Parathyroid adenoma (tissue), 2 donors: Measurements from ENCODE around the gene RAI14.

Experiments used
- H2AFZ ChIP-seq: fragments of 300-600 bp; sonication (generic); one replicate; pipeline ENCODE4 v1.7.0; 2017; ENCODE audit warnings: antibody characterized with exemption, mild to moderate bottlenecking
- H3K27ac ChIP-seq: fragments of 300-600 bp; sonication (generic); one replicate; pipeline ENCODE4 v1.7.0; 2017
- H3K27me3 ChIP-seq: fragments of 300-600 bp; sonication (generic); one replicate; pipeline ENCODE4 v1.7.0; 2017; ENCODE audit warnings: low read length; ENCODE audit not compliant: control insufficient read depth, insufficient read depth
- H3K36me3 ChIP-seq: fragments of 300-600 bp; sonication (generic); one replicate; pipeline ENCODE4 v1.7.0; 2017; ENCODE audit warnings: low read length; ENCODE audit not compliant: control insufficient read depth, insufficient read depth
- H3K4me1 ChIP-seq: fragments of 300-600 bp; sonication (generic); one replicate; pipeline ENCODE4 v1.7.0; 2017; ENCODE audit warnings: control low read depth
- H3K4me2 ChIP-seq: fragments of 300-600 bp; sonication (generic); one replicate; pipeline ENCODE4 v1.7.0; 2017; ENCODE audit warnings: low read length
- H3K4me3 ChIP-seq: fragments of 300-600 bp; sonication (generic); one replicate; pipeline ENCODE4 v1.7.0; 2017; ENCODE audit warnings: low read depth, low read length
- H3K79me2 ChIP-seq: fragments of 300-600 bp; sonication (generic); one replicate; pipeline ENCODE4 v1.7.0; 2017; ENCODE audit warnings: control low read depth
- H3K9ac ChIP-seq: fragments of 300-600 bp; sonication (generic); one replicate; pipeline ENCODE4 v1.7.0; 2017; ENCODE audit warnings: mild to moderate bottlenecking
- H3K9me3 ChIP-seq: fragments of 300-600 bp; sonication (generic); one replicate; pipeline ENCODE4 v1.7.0; 2017; ENCODE audit warnings: low read length; ENCODE audit not compliant: control insufficient read depth
- CTCF ChIP-seq: fragments of 300-600 bp; sonication (generic); IDR thresholded peaks from one replicate; pipeline ENCODE4 v1.7.0; 2017; ENCODE audit warnings: antibody characterized with exemption, mild to moderate bottlenecking
- donor health status: primary hyperparathyroidism.

Gene RAI14

GRCh38 chr5:34656001-34656699 lies at the start of gene RAI14:
Gene RAI14 (plus strand): TSS chr5:34656328. CDS start chr5:34686920, 30,592 bp downstream.
- Histone ChIP-seq H3K27me3 (no peaks in the 10 kb centered on the region), H3K36me3 (no peaks in the 10 kb centered on the region), H3K4me1 (peaks cover 4% of the 10 kb centered on the region), H3K9me3 (no peaks in the 10 kb centered on the region), H3K9ac (peak within 1 kb of the TSS; percentile 25), H3K79me2 (no peaks in the 10 kb centered on the region), H3K27ac (peak within 1 kb of the TSS; percentile 78), H3K4me3 (peak within 1 kb of the TSS; percentile 88), H3K4me2 (peak within 1 kb of the TSS; percentile 82), H2AFZ (peak within 1 kb of the TSS; percentile 93)
- TF ChIP-seq CTCF = no peak

DNA sequence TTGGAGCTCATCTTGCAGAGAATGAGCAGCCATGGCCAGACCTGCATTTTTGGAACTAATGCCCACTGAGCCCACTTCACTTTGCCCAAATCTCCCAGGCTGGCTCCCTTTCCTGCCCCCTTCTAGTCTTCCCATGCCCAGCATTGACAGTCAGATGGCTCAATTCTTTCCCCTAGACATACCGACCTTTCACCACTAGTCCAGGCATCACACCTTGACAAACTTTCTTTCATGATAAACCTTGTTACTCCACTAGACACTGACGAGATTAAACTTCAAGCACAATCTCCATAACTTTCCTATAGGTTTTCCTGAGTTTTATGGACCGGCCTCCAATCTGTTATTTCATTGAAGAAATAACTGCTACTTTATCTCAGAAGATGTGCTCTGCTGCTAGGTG lies 47.8 kb upstream of the RAI14 start:
- no peak overlapping the region for H2AFZ ChIP-seq
- no peaks in the 10 kb centered on the region for H3K27me3 ChIP-seq
- TF ChIP-seq CTCF = no peak
- H3K9ac ChIP-seq = no peak overlapping the region
- no peak overlapping the region for H3K4me3 ChIP-seq
- no peaks in the 10 kb centered on the region for H3K4me1 ChIP-seq
- H3K36me3 ChIP-seq = no peaks in the 10 kb centered on the region
- no peaks in the 10 kb centered on the region for H3K79me2 ChIP-seq
- H3K27ac ChIP-seq = no peak overlapping the region
- H3K9me3 ChIP-seq = no peaks in the 10 kb centered on the region
- H3K4me2 ChIP-seq = no peak overlapping the region

DNA sequence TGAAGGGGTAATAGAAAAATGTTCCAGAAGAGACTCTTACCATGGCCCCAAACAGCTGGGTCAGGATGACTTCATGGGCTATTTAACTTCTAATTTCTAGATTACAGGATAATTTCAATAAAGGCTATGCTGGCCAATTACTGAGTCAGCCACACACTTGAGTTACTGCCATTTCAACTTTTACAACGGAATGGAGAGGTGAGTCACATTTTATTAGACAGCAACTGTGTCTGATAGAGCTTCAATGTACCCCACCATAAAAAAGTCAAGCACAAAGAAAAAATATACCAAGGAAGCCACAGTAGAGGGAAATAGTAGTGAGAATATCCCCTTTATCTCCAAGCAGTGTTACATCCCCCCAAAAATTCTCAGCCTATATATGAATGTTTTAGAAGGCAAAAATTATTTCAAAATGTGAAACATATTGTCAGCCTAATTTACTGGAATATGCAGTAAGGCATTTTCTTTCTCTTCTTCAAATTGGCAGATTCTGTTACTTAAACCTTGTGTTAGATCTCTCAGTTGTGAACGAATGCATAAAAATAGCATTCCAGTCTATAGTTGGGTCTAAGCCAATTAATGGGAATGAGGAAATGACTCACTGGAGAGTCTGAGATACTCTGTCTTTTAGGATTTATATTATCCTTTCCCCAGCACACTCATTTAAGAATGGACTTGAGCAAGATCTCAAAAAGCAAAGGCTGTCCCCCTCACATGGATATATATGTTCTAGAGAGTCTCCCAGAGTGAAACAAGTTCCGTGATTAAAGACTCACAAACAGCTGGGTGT lies 47.1 kb upstream of the RAI14 start:
- no peaks in the 10 kb centered on the region for H3K27me3 ChIP-seq
- H3K4me1 ChIP-seq = no peaks in the 10 kb centered on the region
- TF ChIP-seq CTCF = no peak
- H3K4me3 ChIP-seq = no peak overlapping the region
- H3K4me2 ChIP-seq = no peak overlapping the region
- no peaks in the 10 kb centered on the region for H3K36me3 ChIP-seq
- H3K79me2 ChIP-seq = no peaks in the 10 kb centered on the region
- H3K9me3 ChIP-seq = no peaks in the 10 kb centered on the region
- H3K9ac ChIP-seq = no peak overlapping the region
- H3K27ac ChIP-seq = peak overlapping the region; percentile 6
- no peak overlapping the region for H2AFZ ChIP-seq

DNA sequence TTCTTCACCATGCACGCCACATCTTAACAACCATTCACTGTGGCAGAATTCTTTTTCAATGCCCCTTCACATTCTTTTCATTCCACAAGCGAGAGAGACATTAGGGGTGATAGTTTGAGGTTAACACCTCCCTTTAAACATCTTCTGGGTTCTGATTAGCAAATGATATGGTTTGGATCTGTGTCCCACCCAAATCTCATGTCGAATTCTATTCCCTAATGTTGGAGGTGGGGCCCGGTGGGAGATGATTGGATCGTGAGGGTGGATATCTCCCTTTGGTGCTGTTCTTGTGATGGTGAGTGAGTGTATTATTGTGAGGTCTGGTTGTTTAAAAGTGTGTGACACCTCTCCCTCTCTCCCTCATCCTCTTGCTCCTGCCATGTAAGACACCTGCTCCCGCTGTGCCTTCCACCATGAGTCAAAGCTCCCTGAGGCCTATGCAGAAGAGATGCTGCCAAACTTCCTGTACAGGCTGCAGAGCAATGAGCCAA lies 46.1 kb upstream of the RAI14 start:
- Histone ChIP-seq H3K9me3 (no peaks in the 10 kb centered on the region), H3K27me3 (no peaks in the 10 kb centered on the region), H3K4me1 (no peaks in the 10 kb centered on the region), H3K27ac (no peak overlapping the region), H3K36me3 (no peaks in the 10 kb centered on the region), H2AFZ (no peak overlapping the region), H3K4me3 (no peak overlapping the region), H3K79me2 (no peaks in the 10 kb centered on the region), H3K4me2 (no peak overlapping the region), H3K9ac (no peak overlapping the region)
- no peak for TF ChIP-seq CTCF
